HG03571 (cell line): ENCODE results near the gene GALNT9.
"Not testable (repeated sequence)": the region's sequence is repeated elsewhere in the genome, so short reads cannot be mapped to it uniquely, and the experiment has no call there.

Experiments
- ATAC-seq: cut with Tn5 transposase; IDR thresholded peaks from one replicate; pipeline ENCODE4 v1.9.1; 2021; ENCODE audit not compliant: unreplicated experiment

The GALNT9 gene

DNA sequence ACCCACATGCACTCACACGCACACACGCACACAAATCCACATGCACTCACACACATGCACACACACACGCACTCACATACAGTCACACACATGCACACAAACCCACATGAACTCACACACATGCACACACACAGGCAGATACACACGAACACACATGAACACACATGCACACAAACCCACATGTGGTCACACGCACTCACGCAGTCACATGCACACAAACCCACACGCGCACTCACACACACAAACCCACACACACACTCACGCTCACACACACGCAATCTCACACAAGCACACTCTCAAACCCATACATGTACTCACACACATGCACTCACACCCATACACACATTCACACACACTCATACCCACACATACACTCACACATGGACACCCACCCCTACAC is 61.5 kb downstream of the GALNT9 start:
- ATAC-seq: no peak

DNA sequence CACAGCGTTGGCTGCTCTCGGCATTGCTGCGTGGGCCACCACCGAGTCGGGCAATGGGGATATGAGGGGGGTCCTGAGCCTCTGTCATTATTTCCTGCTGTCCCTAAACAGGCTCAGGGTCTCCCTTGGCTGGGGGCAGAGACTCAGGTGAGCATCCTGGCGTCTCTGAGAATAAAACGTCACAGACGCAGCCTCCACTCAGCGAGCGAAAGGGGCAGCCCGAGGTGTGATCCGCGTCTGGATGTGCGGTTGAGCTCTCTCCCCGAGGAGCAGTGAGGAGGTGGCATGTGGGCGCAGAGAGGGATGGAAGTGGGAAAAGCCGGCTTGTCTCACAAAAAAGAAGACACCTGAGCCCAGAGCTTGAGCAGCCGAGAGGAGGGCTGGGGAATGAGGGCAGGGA is 62.6 kb downstream of the GALNT9 start:
- no peak for ATAC-seq

DNA sequence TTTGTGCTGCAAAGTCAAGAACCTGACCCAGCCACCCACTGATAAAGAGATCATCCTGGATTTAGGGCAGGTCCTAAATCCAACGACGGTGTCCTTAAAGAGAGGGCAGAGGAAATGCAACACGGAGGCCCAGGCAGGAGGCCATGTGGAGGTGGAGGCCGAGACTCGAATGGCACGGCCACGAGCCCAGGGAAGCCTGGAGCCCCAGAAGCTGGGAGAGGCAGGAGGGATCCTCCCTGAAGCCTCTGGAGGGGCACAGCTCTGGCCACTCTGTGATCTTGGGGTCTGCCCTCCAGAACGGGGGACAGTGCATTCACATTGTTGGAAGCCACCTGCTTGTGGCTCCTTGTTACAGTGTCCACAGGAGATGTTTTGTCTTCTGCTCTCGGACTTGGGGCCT is 63.0 kb downstream of the GALNT9 start:
- ATAC-seq: no peak

DNA sequence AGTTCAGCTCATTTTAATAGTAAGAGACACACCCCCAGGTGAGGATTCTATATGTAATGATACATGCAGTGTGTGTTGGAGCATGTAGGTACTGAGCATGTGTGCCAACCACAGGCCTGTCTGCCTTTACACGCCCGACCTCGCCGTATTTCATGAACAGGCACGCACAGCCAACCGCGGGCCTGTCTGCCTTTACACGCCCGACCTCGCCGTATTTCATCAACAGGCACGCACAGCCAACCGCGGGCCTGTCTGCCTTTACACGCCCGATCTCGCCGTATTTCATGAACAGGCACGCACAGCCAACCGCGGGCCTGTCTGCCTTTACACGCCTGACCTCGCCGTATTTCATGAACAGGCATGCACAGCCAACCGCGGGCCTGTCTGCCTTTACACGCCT is 63.6 kb downstream of the GALNT9 start:
- ATAC-seq: not testable (repeated sequence)

DNA sequence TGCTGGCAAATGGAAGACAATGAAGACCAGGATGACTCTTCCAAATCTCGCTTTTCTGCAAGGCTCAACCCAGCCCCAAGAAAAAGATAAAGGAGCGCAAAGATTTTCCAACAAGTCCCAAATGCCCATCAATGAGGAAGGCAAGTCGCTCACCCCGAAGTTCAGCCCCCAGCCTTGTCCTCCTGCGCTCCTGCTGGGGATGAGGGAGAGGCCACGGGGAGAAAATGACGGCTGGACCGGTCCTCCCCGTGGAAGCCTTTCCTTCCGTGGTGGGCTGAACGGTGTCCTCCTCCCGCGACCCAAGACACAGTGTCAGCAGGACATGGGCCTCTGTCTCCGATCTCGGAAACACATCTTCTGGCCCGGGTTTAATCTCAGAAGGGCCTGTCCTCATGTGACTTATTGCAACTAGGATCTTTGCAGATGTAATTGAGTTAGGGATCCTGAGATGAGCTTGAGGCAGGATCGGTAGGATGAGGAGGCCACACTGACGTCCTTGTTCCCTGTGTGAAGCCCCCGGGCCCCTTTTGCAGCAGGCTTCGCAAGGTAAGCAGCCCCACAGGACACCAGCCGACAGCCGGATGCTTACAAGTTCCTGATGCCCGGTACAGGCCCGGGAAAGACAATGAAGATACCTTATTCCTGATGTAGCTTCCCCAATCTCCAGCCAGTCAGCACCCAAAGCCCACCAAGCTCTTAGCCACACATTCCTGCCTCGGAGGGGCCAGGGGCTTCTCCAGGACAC is 64.2 kb downstream of the GALNT9 start:
- ATAC-seq: no peak

DNA sequence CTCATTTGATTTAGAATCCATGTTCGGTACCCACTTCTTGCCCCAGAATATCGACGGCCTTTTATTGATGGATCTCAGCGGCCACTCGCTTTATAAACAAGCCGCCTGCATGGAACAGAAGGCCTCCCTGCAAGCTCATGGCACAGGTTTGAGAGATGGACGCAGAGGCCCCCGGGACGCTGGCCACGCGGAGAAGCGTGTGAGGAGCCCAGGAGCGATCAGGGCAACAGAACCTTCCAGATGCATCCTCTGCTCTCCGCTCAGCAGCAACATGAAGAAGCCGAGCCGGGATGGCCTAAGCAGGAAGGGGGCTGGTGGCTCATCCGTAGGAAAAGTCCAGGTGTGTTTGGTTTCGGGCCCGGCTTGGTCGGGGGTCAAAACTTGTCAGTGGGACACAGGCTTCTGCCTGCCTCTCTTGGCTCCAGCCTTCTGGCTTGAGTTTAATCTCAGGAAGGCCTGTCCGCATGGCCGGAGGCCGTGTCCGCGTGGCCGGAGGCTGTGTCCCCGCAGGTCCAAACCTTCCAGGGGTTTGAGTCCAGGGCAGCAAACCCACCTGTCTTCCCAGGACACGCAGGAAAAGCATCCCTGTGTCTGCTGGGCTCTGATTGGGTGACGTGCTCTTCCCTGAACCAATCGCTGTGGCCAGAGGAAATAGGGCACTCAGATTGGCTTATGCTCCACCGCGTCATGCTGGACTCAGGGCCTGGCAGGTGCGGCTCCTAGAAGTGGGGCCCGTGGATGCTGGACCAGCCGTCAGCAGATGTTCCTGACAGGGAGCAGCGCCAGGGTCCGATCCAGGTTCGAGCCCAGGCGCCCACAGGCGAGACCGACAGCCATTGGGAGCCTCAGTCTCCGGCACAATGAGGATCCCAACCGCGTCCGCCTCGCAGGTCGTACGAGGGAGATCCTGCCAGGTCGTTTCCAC is 65.0 kb downstream of the GALNT9 start:
- no peak for ATAC-seq

DNA sequence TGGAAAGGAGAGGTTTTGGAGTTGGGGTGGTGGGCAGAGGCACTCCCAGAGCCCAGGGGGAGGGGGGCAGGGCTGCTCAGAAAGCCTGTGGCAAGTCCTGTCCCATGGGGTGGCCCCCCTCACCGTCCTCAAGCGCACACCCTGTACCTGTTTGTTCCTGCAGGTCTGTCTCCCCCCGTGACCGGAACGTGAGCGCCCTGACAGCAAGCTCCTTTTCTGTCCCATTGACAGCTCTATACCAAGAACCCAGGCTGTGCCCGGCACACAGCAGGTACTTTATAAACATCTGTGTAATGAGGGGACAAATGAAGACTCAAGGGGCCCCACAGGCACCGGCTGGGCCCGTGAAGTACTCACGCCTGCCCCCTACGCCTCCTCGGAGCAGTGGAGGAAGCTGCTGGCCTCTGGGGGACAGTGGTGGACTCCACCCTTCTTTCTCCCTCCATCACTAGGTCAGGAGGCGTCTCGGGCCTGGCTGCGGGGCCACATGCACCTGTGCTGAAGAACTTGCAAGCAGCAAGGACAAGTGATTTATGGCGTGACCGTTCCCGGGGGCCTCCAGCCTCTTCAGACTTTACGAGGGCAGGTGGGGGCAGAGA is 65.8 kb downstream of the GALNT9 start:
- no peak for ATAC-seq

DNA sequence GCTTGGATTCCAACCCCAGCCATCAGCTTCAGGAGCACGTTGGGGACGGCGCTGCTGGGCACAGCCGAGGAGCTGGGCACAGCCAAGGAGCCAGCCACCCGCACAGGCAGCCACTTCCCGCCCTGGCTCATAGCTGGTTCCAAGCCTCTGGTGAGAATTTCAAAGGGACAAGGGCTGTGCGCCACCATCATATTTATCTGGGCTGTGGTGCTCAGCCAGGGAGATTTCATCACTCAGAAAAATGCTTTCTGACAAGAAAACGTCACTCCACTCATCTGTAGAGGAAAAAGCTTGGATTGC is 66.4 kb downstream of the GALNT9 start:
- no peak for ATAC-seq

DNA sequence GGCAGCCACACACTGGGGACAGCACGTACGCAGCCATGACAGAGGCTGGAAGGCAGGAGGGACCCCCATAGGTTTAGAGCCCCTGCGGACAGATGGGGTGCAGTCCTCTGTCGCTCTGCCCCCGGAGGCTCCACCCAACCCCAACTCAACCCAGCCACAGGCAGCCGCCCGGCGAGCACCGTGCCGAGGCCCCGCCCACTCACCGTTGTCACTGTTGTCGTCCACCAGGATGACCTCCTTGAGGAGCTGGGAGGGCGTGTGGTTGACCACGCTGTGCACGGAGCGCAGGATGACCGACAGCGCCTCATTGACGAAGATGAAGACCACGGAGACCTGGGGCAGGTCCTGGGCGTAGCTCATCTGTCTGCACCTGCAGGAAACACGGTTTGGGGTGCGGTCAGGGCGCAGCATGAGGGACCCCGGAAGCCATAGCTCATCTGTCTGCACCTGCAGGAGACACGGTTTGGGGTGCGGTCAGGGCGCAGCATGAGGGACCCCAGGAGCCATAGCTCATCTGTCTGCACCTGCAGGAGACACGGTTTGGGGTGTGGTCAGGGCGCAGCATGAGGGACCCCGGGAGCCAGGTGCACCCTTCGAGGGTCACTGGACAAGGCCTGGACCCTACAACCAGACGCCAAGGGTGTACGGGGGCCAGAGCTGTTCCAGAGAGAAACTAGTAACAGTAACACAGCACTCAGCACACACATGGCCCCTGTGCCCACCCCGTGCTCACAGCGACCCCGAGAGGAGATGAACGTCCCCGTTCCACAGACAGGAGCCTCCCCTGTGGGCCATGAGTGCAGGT is 66.9 kb downstream of the GALNT9 start:
- ATAC-seq: no peak

DNA sequence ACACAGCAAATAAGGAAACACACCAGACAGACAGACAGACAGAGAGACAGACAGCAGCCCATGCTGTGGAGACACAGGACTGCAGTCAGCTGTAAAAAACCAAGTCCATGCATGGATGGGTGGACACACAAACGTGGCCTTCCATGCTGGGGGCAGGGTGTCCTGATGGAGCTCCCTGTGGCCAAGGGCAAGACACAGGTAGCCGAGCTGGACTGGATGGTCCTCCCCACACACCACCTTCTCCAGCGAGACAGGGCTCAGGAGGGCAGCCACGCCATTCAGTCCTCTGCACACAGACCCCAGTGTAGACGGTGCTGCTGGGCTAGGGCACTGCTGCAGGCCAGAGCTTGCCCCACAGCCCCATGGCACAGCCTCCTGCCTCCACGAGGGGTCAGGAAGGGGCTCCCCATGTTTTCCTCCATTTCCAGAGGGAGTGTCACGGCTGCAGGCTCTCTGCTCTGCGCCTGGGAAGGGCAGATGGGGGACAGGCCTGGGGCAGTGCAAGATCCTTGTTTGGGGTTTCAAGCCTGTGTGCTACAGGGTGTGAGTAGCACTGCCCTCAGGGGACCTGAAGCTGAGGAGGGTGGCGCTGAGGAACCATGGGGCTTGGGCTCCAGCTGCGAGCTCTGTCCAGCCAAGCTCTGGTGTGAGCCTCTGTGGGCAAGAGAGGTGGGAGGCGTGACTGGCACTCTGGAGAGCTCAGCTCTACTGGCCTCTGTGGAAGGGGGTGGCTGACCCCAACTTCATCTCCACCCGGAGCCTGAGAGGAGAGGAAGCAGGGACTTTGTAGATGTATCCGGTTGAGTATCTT is 67.9 kb downstream of the GALNT9 start:
- ATAC-seq: no peak

DNA sequence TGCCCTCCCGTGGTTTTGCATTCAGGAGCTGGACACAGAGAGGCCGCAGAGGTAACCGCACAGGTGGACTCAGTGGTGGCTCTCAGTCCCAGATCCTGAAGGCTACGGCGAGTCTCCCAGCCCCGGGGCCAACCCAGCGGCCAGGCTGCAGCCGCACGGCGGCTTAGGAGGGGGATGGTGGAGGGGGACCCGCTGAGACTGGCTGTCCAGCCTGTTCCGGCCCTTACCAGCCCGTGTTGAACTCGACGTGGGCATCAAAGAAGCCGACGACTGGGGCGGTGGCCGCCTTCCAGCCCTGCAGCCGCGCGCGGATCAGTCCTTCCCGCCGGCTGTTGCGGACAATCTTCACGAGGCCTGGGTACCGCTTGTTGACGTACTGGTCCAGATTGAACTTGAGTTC is 68.7 kb downstream of the GALNT9 start:
- ATAC-seq: no peak

DNA sequence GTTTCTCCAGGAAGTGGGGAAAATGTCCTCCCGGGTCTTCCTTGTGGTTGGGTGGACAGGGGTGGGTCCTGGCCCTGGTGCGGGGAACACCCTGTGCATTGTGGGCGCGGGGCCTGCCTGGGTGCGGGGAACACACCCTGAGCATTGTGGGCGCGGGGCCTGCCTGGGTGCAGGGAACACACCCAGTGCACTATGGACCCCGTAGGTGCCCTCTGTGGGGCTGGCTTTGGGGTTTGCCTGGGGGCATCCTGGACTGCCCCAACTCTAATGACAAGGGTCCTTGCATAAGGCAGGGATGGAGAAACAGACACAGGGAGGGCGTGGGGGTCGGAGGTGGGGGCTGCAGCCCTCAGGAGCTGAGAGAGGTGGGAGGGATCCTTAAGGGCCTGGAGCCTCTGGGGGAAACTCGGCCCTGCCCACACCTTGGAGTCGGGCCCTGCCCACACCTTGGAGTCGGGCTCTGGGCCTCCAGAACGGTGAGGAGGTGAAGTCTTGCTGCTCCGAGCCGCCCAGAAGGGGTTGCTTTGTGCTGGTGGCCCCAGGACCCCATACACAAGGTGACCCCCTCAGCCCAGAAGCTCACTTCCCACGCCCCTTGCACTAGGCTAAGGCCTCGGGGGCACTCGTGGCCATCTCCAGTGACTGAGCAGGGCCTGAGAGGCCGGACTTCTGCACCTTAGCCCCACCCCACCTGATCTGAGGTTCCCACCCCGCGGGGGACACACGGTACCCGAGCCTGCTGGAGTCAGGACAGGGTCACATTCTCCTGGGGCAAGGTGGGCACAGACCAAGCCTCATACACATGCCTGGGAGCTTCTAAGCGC is 69.3 kb downstream of the GALNT9 start:
- ATAC-seq: no peak

DNA sequence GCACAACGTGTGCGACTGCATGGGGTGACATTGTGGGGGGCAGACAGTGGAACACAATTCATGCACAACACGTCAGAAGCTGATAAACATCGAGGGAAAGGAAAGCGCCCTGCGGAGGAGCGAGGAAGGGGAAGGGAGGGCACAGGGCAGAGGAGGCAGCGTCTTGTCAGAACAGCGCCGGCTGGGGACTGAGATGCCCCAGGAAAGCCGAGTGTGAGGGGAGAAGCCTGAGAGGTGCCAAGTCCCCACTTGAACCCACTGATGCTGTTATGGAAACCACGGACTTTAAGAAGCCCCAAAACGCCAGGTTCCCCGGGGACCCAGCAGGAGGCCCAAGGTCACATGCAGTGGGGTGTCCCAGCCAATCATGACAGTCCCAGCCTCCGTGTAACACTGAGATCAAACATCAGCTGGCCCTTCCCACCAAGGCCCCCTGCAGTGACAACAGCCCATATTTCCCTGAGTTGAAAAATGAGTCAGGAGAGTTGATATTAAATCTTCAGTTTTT is 70.0 kb downstream of the GALNT9 start:
- no peak for ATAC-seq

DNA sequence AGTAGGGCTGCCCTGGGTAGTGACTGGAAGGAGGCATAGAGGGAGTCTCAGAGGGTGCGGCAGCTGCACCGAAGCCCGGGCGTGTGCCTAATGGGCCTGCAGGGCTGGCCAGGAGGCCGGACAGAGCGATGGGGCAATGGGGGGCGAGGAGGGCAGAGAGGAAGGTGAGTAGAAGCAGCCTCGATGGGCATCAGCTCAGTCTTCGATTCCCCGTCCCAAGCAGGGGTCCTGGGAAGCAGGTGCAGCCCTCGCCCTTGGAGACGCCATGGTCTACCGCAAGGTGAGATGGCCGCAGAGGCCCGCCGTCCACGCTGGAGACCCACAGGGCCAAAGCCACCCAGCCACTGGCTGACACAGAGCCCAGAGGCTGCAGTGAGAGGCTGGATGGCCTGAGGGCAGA is 70.8 kb downstream of the GALNT9 start:
- no peak for ATAC-seq

DNA sequence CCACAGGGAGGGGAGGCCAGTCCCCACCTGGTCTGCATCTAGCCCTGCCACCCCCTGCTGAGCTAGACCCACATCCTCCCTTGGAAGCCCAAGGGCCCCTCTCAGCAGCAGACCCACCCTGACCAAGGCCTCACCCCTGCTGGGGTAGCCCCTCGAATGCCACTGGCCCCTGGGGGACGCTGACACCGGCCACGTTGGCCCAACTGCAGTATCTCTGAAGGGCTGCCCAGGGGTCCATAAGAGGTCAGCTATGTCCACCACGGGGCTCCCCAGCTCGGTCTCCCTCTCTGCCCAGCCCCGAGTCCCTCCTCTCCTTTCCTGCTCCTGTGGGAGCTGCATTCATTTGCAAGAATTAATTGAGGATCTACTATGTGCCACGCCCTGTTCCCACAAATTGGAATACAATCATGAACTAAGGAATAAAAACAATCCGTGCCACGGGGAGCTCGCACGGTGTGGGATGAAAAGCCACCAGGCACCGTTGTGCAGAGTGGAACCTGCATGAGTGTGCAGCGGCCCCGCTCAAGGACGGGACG is 71.4 kb downstream of the GALNT9 start:
- ATAC-seq: no peak

DNA sequence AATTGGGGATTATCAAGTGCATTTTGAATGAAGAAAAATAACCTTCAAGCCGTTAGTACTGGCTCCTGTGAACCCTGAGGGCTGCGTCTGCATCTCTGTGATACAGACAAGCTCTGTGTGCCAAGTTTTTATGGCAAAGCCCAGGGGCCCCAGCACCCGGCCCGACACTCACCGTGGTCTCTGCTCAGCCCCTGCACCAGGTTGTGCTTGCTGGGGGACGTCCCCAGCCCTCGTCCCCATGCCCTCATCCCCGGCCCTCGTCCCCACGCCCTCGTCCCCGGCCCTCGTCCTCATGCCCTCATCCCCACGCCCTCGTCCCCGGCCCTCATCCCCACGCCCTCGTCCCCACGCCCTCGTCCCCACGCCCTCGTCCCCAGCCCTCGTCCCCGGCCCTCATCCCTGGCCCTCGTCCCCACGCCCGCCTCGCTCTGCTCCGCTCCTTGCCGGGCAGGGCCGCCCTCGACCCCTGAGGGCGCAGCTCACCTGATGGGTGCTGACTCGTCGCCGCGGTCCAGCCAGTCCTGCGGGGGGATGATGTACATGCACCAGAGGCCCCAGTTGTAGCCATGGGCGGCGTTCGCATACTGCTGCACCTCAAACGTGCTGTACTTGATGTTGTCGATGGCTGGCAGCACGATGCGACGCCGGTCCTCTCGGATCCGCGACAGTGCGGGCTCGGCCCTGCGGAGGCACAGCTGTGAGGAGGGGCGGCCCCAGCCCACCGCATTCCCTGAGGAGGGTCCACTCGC is 72.0 kb downstream of the GALNT9 start:
- no peak for ATAC-seq

DNA sequence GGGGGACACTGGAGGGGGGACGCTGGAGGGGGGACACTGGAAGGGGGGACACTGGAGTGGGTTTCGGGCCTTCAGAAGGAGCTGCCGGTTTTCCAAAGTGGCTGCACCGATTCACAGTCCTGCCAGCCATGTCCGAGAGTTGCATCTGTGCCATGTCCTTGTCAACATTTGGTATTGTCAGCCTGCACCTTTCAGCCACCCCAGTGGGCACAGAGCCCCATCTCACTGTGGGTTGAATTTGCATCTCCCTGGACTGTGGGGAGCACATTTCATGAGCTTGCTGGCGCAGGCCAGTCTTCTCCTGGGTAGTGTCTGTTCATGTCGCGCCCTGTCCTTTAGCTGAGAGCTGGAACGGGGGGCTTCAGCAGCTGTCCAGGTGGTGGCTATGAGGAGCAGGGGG is 72.7 kb downstream of the GALNT9 start:
- no peak for ATAC-seq

DNA sequence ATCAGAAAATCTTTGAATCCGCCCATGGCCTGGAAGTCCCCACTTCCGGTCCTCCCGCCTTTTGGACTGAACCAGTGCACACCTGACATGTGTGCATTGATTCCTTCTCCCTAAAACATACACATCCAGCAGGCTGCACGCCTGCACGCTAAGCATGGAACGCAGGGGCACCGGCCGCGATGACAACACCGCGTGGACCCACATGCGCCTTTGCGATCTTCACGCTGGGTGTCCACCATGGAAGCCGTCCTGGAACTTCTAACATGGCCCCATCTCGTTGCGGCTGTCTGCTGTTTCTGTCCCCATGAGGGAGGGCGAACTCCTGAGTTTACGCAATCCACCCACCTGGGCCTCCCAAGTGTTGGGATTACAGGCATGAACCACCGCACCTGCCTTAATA is 73.7 kb downstream of the GALNT9 start:
- no peak for ATAC-seq
